T-helper 17 cell (primary cell): Measurements from ENCODE around the gene ZFX. TPM values are rescaled to one million over a fixed set of nuclear protein-coding genes. Genes with fewer than 3 reads are reported as not detected.

ENCODE experiments used
- total RNA-seq, 4 donors: library from RNA in 2 of 4; stranded (reverse) in 2 of 4; gene quantifications; one replicate each; pipeline ENCODE4 v1.2.3 and lab custom pipeline; 2022 to 2026

ZFX gene
- total RNA-seq, 2 donors from 2014 or later: 50.8 to 55.8 TPM

Other genes starting within 250 kb of the ZFX start
- gene APOO, start 241.8 kb upstream of the ZFX start, total RNA-seq: 10 to 100 TPM; 10.9 to 14.9 TPM
- not detected for gene CXorf58, start 241.7 kb upstream of the ZFX start, total RNA-seq
- 10 to 100 TPM; 19.4 to 20.1 TPM for gene KLHL15, start 122.5 kb upstream of the ZFX start, total RNA-seq
- 100 to 1,000 TPM; 161 to 172 TPM for gene EIF2S3, start 94.8 kb upstream of the ZFX start, total RNA-seq
- not detected for gene SUPT20HL2, start 164.3 kb downstream of the ZFX start, total RNA-seq
- gene SUPT20HL1, start 210.9 kb downstream of the ZFX start, total RNA-seq: not detected